ENCODE measurements around the gene FGF1.

Gene FGF1

DNA sequence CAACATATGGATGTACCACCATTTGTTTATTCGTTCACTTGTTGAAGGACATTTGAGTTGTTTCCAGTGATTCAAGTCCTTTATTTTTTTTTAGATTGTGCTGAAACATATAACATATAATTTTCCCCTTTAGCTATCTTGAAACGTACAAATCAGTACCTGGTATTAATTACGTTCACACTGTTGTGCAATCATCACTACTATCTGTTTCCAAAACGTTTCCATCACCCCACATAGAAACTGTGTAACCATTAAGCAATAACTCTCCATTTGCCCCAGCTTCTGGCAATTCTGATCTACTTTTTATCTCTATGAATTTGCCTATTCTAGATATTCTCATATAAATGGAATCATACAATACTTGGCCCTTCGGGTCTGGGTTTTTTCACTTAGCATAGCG, 116.0 kb downstream of the FGF1 start:
- DNase-seq: no peak

- no peak for DNase-seq
Measured at GRCh38 chr5:142568996-142569335, 116.9 kb downstream of the FGF1 start.

DNA sequence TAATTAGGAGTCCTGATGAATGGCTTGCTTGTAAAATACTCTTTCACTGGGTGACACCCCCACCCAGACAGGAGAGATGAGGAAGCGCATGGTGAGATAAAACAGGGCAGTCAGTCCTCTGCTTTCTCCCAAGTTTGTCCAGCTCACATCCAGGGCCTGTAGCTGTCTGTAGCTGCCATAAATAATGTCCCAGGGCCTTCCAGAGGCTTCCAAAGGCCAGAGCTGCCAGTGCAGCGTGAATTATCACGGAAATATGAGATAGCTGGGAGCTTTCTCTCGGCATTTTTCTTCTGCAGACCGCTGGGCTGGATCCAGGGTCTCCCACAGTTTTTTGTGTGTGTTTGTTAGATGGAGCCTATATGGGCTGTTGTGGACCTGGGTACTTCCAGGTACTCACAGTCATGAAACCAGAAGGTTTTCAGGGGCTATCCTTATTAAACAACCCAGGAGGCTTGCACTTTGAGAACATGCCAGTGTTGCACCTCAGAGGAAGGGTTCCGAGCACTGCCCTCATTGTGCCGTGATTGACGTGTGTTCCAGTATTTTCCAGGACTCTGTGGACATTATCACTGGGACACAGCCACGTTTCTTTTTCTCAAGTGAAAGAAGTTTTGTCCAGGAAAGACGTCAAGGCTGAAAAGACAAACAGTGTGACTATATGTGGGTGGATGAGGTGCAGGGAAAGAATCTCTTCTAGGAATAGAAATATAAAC, 117.5 kb downstream of the FGF1 start:
- DNase-seq: no peak

- no peak for DNase-seq
Measured at GRCh38 chr5:142561486-142562097, 124.3 kb downstream of the FGF1 start.

GRCh38 chr5:142561029-142561428, 124.9 kb downstream of the FGF1 start:
- no peak for DNase-seq

DNA sequence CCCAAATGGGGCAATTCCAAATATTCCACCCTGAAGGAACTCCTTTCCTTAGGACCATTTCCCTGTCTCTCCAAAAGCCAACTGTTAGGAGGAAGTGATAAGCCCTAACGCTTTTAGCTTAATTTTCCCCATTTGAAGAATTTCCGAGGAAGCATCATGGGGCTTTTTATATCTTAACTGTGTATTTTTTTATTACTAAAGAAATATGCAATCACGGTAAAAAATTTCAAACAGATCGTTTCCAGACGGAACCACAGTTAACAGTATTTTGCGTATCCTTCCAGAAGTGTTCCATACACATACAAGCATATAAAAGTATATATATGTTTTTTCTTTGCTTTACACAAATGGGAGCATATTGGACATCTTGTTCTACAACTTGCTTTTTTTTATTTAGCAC, 133.8 kb downstream of the FGF1 start:
- DNase-seq: no peak

- DNase-seq: no peak
Measured at GRCh38 chr5:142551338-142552067, 134.4 kb downstream of the FGF1 start.

DNA sequence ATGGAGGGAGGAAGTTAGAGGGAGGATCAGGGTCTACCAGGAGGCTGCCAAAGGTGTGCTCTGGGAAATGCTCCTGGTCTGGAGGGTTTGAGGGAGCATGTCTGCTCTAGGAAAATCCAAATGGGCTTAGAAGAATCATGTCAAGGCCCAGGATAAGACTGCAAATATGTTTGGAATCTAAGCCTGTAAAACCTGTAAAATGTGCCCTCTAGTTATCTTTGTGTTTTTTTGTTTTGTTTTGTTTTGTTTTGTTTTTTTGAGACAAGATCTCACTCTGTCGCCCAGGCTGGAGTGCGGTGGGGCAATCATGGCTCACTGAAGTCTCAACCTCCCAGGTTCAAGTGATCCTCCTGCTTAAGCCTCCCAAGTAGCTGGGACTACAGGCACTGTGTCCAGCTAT, 135.4 kb downstream of the FGF1 start:
- no peak for DNase-seq

DNA sequence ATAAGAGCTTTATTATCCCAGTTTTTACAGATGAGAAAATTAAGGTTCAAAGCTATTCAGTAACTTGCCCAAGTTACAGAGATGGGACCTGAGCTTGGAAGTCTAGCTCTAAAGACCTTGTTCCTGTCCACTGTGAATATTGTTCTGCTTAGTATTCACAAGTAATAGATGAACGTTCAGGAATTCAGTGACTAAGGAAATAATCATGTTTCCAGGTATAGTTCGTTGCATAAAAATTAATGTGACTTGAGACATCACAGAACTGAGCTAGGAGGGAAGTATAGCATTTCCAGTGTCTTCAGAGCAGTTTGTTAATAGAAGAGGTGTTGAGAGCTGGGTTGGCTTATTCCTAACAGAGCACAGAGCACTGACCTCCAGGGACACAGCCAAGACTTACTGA, 136.1 kb downstream of the FGF1 start:
- no peak for DNase-seq

- DNase-seq: no peak
Measured at GRCh38 chr5:142548739-142549275, 137.1 kb downstream of the FGF1 start.

GRCh38 chr5:142547445-142548380, 138.2 kb downstream of the FGF1 start:
- DNase-seq: no peak

DNA sequence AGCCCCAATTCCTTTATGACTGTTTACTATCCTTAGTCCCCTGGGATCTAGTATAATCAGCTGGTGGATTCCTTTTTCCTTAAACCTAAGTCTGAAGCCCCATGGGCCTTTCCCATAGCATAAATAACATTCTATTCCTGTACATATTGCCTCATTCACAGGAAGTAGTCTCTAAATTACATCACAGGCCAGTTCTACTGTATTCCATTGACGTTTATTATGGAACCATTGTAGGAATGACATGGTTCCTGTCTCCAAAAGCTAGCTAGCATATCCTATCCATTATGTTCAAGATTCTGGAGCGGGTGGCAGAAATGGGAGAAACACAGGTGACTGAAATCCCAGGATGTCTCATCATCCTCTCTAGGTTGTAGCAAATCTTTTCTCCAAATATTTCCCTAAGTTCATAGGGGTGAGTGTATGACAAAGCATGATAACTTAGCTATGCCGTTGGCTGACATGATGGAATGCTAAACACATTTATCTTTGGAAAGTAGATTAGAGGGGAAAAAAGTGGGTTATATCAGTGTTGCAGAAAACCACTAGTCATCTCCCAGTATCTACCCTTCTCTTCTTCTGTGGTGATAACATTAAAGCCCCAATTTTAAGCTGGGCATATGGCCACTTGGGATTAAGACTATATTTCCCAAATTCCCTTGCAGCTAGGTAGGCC, 140.1 kb downstream of the FGF1 start:
- no peak for DNase-seq

DNA sequence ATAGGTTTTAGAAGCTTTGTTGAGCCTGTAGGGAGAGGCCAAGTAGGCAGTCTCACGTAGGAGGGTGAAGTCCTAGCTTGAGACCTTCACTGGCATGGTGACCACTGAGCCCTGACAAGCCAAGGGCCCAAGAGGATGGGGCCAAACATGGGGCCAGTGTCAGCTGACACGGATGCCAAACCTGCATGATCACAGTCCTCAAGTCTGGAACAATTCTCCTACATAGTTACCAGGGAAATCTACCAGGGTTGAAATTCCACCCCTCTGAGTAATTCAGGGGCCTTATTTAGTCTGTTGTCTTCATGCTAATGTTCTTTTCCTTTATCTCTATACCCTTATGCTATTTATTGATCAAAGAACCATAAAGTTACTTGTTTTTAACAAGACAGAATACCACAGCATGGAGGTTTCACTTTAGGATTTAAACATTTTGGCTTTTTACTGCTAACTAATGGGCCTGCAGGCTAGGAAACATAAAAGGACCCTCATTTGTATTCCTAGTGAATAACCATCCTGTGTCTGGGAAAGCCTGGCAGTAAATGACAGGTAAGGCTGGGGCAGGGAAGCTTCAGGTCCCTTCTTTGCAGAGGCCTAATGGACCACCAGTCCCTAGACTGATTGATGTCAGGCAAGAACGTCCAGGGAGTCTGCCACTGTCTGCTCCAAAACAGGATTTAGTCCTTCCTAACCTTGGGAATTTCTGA, 140.8 kb downstream of the FGF1 start:
- DNase-seq: no peak

DNA sequence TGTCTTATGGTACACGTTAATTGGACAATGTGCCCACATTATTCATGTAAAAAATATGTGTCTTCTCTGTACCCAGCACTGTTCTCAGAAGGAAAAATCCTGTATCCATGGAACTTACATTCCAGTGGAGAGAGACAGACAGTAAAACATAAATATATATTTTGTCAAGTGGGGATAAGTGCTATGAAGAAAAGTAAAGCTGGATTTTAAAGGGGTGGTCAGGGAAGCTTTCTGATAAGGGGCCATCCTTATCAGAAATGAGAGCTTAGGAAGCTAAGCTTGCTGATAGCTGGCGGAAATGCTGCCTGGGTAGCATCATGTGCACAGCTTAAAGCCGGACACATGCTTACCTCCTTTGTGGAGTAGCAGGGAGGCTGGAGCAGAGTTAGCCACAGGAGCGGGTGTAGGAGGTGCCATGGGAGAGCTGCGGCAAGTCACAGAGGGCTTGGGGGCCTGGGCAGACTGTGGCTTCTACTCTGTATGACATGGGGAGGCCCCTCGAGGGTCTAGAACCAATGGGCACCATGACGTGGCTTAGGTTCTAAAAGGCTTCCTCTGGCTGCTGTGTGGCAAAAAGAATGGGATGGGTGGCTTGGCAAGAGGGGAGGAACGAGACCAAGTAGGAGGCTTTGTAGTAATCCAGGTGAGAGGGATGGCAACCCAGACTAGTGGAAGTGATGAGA, 141.7 kb downstream of the FGF1 start:
- DNase-seq: no peak

GRCh38 chr5:142542906-142543305, 143.0 kb downstream of the FGF1 start:
- no peak for DNase-seq

Measured in CD4-positive, alpha-beta T cell treated with Interleukin-4 for 4 hours (primary cell).